Stimulated activated effector memory CD8-positive, alpha-beta T cell treated with anti-CD3 and anti-CD28 coated beads, Interleukin-12 subunit alpha, Interleukin-12 subunit beta, amount 100 ng/mL, for 72 hours (primary cell): Measurements from ENCODE around the gene HIPK2.
A peak's percentile ranks its signal among the peaks of the same experiment; 100 is the strongest.

ENCODE experiments used
- ATAC-seq: fragments of 150-1000 bp; cut with Tn5 transposase; 2 replicates; pipeline ENCODE4 v1.10.0; 2021
- DNase-seq, 2 donors: peaks; one replicate each; pipeline ENCODE4 v3.0.0; 2021 to 2022; ENCODE audit warnings: low spot score in 2 of 2
- H3K27ac Mint-ChIP-seq: one replicate; pipeline ENCODE4 v1.8.0; 2022; ENCODE audit warnings: mild to moderate bottlenecking, mixed read lengths
- H3K36me3 Mint-ChIP-seq: one replicate; pipeline ENCODE4 v1.8.0; 2022; ENCODE audit warnings: mild to moderate bottlenecking, mixed read lengths
- H3K4me1 Mint-ChIP-seq: one replicate; pipeline ENCODE4 v1.8.0; 2022; ENCODE audit warnings: mixed read lengths
- H3K4me3 Mint-ChIP-seq: one replicate; pipeline ENCODE4 v1.8.0; 2022; ENCODE audit warnings: mild to moderate bottlenecking, mixed read lengths
- H3K9me3 Mint-ChIP-seq: one replicate; pipeline ENCODE4 v1.8.0; 2022; ENCODE audit warnings: mixed read lengths

Gene HIPK2

DNA sequence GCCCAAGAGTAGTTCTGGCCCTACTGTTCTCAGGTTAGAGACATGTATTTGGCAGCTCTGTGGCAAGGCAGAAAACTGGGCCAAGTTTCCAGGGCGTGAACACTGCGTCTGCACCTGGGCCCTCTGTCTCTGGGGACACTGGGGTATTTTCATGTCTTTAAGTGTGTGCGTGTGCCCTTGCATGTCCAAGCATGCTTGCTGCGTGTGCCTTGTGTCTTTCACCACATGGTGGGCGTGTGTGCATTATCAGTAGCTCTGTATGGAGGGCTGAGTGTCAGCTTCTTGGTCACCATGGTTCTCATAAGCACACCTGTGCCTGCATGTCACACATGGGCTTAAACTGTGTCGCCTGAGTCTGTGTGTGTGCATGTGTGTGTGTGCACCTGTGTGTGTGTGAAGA lies 69.3 kb downstream of the HIPK2 start:
- ATAC-seq = no peak
- DNase-seq = no peak
- Mint-ChIP-seq H3K4me3 (no peak overlapping the region), H3K27ac (no peak overlapping the region), H3K9me3 (no peaks in the 10 kb centered on the region), H3K36me3 (peaks cover 52% of the 10 kb centered on the region), H3K4me1 (peaks cover 23% of the 10 kb centered on the region)

GRCh38 chr7:139706837-139707236 lies 71.0 kb downstream of the HIPK2 start:
- peaks cover 41% of the 10 kb centered on the region for H3K36me3 Mint-ChIP-seq
- ATAC-seq (no peak), DNase-seq (no peak)
- no peak overlapping the region for H3K27ac Mint-ChIP-seq
- peaks cover 32% of the 10 kb centered on the region for H3K4me1 Mint-ChIP-seq
- H3K4me3 Mint-ChIP-seq = no peak overlapping the region
- no peaks in the 10 kb centered on the region for H3K9me3 Mint-ChIP-seq

DNA sequence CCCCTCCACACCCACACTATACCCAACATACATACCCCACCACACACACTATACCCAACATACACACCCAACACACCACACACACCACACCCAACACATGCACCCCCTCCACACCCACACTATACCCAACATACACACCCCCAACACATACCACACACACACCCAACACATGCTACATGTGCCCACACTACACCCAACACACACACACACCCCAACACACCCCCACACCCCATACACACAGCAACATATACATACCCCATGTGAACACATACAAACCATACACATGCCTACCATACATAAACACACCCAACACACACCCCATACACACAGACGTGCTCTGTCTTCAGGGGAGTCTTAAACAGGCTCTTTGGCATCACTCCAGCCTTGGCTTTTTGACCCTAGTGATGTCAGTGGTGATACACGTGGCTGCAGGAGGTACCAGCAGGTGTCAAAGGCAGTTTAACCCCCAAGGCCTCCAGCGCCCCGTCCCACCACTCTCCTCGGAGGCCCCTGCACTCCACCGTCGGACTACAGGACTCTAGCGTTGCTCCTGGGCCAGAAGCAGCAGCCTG lies 73.4 kb downstream of the HIPK2 start:
- H3K27ac Mint-ChIP-seq = peak overlapping the region; percentile 88
- H3K9me3 Mint-ChIP-seq = no peaks in the 10 kb centered on the region
- H3K36me3 Mint-ChIP-seq = peaks cover 25% of the 10 kb centered on the region
- DNase-seq (no peak), ATAC-seq (no peak)
- H3K4me3 Mint-ChIP-seq = no peak overlapping the region
- H3K4me1 Mint-ChIP-seq = peaks cover 57% of the 10 kb centered on the region

DNA sequence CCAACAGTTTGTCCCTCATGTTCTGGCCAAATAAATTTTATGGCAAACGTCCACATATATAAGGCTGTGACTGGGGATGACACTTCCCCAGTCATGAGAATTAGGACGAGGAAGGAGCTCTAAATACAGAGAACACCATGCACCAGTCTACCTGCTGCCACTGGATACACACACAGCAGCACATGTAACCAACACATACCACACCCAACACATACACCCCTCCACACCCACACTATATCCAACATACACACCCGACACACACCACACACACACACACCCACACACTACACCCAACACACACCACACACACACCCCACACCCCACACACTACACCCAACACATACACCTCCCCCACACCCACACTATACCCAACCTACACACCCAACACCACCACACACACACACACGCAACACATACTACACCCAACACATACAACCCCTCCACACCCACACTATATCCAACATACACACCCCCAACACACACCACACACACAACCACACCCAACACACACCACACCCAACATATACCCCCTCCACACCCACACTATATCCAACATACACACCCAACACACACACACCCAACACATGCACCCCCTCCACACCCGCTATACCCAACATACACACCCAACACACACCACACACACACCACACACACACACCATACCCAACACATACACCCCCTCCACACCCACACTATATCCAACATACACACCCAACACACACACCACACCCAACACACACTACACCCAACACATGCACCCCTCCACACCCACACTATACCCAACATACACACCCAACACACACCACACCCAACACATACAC lies 74.1 kb downstream of the HIPK2 start:
- H3K27ac Mint-ChIP-seq = peak overlapping the region; percentile 88
- H3K4me3 Mint-ChIP-seq = no peak overlapping the region

DNA sequence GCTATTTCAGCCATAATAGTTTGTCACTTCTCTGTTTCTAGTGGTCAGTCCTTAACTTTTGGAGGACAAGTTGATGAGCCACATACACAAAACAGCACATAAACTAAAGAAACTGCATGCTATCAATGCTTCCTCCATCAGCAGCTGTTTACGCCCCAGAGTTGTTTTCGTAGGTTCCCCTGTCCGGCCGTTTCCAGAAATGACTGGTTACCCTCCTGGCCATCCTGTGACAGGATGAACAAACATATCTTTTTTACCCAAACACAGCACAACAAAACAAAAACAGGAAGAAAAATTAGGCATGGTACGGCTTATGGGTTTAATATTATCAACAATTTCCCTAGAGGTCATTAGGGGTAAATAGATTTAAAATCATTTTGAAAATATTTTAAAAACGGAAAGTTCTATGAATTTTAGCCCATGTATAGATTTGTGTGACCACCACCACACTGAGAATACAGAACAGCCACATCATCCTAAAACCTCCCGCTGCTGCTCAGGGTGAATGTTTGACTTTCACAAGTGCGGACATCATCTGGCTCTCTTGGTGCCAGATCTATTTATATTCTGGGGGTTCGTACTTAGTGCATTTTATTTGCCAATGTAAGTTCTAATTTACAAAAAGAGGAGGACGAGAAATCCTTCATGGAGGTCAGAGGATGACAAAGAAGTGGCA lies 74.8 kb downstream of the HIPK2 start:
- Mint-ChIP-seq H3K4me1 (peaks cover 70% of the 10 kb centered on the region), H3K27ac (peak overlapping the region; percentile 45), H3K4me3 (no peak overlapping the region), H3K36me3 (peaks cover 32% of the 10 kb centered on the region), H3K9me3 (no peaks in the 10 kb centered on the region)
- no peak for ATAC-seq
- DNase-seq = no peak

More for the DNA sequence above, 74.1 kb downstream of the HIPK2 start:
- ATAC-seq (no peak), DNase-seq (no peak)
- Mint-ChIP-seq H3K4me1 (peaks cover 64% of the 10 kb centered on the region), H3K36me3 (peaks cover 25% of the 10 kb centered on the region), H3K9me3 (no peaks in the 10 kb centered on the region)

GRCh38 chr7:139702313-139702731 lies 75.5 kb downstream of the HIPK2 start:
- H3K27ac Mint-ChIP-seq = no peak overlapping the region
- peaks cover 32% of the 10 kb centered on the region for H3K36me3 Mint-ChIP-seq
- no peak overlapping the region for H3K4me3 Mint-ChIP-seq
- DNase-seq (no peak), ATAC-seq (no peak)
- peaks cover 70% of the 10 kb centered on the region for H3K4me1 Mint-ChIP-seq
- H3K9me3 Mint-ChIP-seq = no peaks in the 10 kb centered on the region

GRCh38 chr7:139701908-139702307 lies 75.9 kb downstream of the HIPK2 start:
- peaks cover 32% of the 10 kb centered on the region for H3K36me3 Mint-ChIP-seq
- DNase-seq (no peak), ATAC-seq (no peak)
- no peak overlapping the region for H3K4me3 Mint-ChIP-seq
- H3K4me1 Mint-ChIP-seq = peaks cover 74% of the 10 kb centered on the region
- H3K9me3 Mint-ChIP-seq = no peaks in the 10 kb centered on the region
- peak overlapping the region; percentile 79 for H3K27ac Mint-ChIP-seq

DNA sequence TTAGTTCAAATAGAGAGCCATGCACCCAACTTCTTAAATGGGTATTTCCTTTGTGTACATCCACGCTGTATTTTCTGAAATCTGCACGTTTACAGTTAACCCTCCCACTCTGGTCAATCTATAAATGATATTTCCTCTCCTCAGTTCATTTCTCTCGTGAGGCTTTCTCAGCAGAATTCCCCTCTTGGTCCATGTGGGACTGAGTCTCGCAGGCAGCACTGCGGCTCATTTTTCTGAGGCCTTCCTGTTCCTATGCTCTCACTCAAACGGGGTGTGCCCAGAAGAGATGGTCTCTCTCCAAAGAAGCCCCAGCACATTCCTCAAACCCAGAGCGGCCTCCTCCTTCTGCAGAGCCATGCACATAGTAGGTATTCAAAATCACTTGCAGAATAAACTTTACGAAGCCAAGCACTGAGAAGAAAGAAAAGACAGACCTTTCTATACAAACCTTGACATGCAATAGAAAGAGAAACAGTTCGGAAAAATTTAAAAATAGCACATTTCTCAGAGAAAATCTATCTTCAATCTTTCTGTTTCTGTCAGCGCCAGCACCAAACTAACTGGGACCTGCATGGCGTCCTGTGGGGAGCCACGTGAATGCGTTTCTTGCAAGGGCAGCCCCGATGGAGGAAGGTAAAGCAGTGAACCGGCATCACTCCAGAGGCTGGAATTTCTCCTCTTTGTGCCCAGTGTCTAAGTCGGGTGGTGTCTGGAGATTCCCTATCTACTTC lies 77.1 kb downstream of the HIPK2 start:
- H3K27ac Mint-ChIP-seq = peak overlapping the region; percentile 79
- H3K4me1 Mint-ChIP-seq = peaks cover 85% of the 10 kb centered on the region
- DNase-seq (no peak), ATAC-seq (peak; percentile 36)
- peaks cover 37% of the 10 kb centered on the region for H3K36me3 Mint-ChIP-seq
- H3K9me3 Mint-ChIP-seq = no peaks in the 10 kb centered on the region
- peak overlapping the region; percentile 46 for H3K4me3 Mint-ChIP-seq

- no peaks in the 10 kb centered on the region for H3K9me3 Mint-ChIP-seq
- peaks cover 89% of the 10 kb centered on the region for H3K4me1 Mint-ChIP-seq
- peak overlapping the region; percentile 79 for H3K27ac Mint-ChIP-seq
- DNase-seq = peak; percentile 18 to 79
- peak overlapping the region; percentile 46 for H3K4me3 Mint-ChIP-seq
- H3K36me3 Mint-ChIP-seq = peaks cover 33% of the 10 kb centered on the region
- peak; percentile 85 for ATAC-seq
Measured at GRCh38 chr7:139699640-139700504, 77.9 kb downstream of the HIPK2 start.

GRCh38 chr7:139698844-139699243 lies 79.0 kb downstream of the HIPK2 start:
- ATAC-seq (no peak), DNase-seq (no peak)
- peaks cover 33% of the 10 kb centered on the region for H3K36me3 Mint-ChIP-seq
- H3K27ac Mint-ChIP-seq = no peak overlapping the region
- no peaks in the 10 kb centered on the region for H3K9me3 Mint-ChIP-seq
- H3K4me3 Mint-ChIP-seq = no peak overlapping the region
- H3K4me1 Mint-ChIP-seq = peaks cover 85% of the 10 kb centered on the region

DNA sequence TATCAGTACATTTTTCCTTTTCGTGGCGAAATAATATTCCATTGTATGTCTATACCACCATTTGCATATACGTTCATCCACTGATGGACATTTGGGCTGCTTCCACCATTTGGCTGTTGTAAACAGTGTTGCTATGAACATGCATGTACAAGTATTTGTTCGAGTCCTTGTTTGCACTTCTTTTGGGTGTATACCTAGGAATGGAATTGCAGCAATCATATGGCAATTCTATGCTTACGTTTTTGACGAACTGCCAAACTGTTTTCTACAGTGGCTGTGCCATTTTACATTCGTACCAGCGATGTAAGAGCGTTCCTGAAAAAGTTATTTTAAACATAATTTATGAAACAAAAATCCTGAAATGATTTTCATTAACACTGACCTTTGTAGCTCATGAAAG lies 79.5 kb downstream of the HIPK2 start:
- no peak overlapping the region for H3K4me3 Mint-ChIP-seq
- H3K9me3 Mint-ChIP-seq = no peaks in the 10 kb centered on the region
- DNase-seq (no peak), ATAC-seq (no peak)
- H3K36me3 Mint-ChIP-seq = peaks cover 33% of the 10 kb centered on the region
- H3K27ac Mint-ChIP-seq = no peak overlapping the region
- peaks cover 80% of the 10 kb centered on the region for H3K4me1 Mint-ChIP-seq

- H3K9me3 Mint-ChIP-seq = no peaks in the 10 kb centered on the region
- DNase-seq (no peak), ATAC-seq (no peak)
- no peak overlapping the region for H3K4me3 Mint-ChIP-seq
- H3K27ac Mint-ChIP-seq = peak overlapping the region; percentile 81
- peaks cover 33% of the 10 kb centered on the region for H3K36me3 Mint-ChIP-seq
- peaks cover 68% of the 10 kb centered on the region for H3K4me1 Mint-ChIP-seq
Measured at GRCh38 chr7:139697056-139697455, 80.7 kb downstream of the HIPK2 start.

DNA sequence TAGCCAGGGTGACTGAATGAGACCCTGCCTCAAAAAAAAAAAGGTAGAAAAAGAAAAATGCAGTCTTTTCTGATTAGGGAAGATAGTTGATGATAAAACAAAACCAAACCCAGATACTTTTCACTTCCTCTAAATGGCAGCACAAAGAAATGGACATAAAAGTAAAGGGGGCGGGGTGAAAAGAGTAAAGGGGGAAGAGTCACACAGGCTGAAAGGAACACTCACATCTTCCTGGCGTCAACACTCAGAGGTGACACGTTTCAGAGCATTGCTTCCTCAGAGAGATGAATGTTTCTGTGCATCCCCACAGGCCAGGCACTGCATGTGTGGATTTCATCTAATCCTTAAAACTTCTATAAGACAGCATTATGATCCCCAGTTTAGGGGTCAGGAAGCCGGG lies 81.2 kb downstream of the HIPK2 start:
- peaks cover 32% of the 10 kb centered on the region for H3K36me3 Mint-ChIP-seq
- H3K4me3 Mint-ChIP-seq = no peak overlapping the region
- DNase-seq (no peak), ATAC-seq (peak; percentile 76)
- peaks cover 63% of the 10 kb centered on the region for H3K4me1 Mint-ChIP-seq
- no peaks in the 10 kb centered on the region for H3K9me3 Mint-ChIP-seq
- peak overlapping the region; percentile 81 for H3K27ac Mint-ChIP-seq

DNA sequence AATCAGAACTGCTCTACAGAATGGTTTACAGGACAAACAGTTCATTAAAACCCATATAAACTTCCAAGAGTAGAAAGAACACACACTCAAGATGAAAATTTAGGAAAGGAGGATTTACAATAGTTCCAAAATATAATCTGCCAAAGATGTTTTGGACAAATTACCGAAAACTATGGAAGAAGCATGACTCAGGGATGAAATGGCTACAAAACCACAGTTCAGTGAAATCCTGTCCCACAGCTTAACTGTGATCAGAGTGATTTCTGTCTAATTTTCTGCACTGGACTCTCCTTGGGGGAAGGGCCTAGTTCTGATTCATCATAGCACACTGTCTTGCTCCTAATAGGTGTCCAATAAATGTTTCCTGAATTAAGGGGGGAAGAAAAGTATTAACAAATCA lies 82.2 kb downstream of the HIPK2 start:
- Mint-ChIP-seq H3K4me1 (peaks cover 54% of the 10 kb centered on the region), H3K9me3 (no peaks in the 10 kb centered on the region), H3K36me3 (peaks cover 38% of the 10 kb centered on the region), H3K27ac (no peak overlapping the region), H3K4me3 (no peak overlapping the region)
- DNase-seq (no peak), ATAC-seq (no peak)
